GDM1 (cell line): ENCODE measurements around the gene BDKRB1.
"Not testable (repeated sequence)": the region's sequence is repeated elsewhere in the genome, so short reads cannot be mapped to it uniquely, and the experiment has no call there.

Source experiments
- DNase-seq: peaks from one replicate; lab custom pipeline; 2025; lab: John Stamatoyannopoulos, UW

BDKRB1 gene

DNA sequence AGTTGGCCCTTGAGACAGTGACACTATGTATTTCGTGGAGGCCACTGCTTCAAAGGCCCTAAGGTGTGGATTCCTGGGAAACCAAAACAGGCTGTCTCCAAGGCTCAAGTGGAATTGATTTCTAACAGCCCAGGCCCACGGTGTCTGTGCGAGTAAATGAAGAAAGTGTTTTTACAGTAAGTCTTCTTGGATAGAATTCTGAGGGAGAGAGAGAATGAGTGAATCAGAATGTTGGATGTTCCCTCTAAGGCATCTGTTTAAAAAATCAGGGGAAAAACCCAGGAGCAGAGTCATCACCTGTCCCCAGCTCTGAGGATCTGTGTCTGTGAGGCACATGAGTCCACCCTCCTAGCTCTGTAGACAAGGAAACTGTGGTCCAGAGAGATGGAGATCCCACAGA is 22.3 kb upstream of the BDKRB1 start:
- no peak for DNase-seq

DNA sequence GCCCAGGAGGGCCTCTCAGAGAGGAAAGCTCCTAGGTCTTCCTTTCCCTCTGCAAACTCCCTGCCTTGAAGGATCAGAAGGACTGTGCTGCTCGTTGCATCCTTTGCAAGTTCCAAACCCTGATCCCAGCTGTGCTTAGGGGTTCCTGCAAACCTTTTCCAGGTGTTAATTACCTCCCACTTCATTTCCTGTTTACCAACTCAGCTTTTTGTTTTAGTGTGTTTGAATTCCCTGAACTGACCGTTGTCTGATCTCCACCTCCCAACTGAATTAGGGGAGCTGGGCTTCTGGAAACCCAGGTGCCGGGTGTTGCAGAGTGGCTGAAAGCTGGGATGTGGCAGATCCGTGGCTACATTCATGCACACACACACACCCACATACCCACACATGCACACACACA is 20.6 kb upstream of the BDKRB1 start:
- DNase-seq = no peak

DNA sequence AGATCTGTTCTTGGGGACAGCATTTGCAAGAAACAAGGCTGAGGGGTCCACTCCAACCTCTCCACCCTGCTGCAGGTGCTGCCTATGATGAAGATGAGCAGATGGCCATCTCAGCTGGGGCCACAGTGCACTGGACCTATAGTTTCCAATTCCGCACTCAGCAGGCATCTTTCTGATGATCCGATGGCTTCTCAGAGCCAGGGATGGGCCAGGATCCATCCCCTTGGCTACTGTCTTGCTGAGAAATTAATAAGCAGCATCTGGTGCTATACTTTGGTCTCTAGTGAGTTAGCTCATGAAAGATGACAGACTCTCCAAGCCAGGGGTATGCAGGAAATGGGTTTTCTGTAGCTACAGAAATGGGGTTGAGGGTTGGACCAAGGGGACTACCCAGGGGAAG is 18.4 kb upstream of the BDKRB1 start:
- no peak for DNase-seq

DNA sequence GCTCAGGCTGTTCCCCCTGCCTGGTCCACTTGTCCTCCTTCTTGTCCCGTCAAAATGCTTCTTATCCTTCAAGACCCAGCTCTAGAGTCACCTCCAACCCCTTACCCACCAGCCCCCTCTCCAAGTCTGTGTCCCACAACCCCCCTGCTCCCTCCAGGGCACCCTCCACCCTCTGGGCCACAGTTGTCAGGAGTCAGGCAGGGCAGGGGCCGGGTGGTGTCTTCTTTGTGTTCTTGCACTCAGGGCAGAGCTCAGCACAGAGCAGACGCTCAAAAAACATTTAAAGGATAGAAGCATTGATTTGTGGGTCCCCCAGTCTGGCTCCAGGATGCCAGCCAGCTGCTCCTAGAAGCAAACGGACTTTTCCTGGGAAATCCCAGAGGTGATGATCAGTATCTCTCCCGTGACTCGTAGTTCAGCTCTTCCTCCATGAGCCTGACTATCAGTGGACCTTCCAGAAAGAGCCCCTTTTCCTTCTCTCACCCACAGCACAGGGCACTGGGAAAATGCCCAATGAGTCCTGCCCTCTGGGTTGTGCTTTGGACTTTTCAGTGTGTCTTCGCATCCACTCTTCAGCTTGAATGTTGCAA is 17.2 kb upstream of the BDKRB1 start:
- no peak for DNase-seq

- DNase-seq = no peak
Observed at GRCh38 chr14:96239711-96240141, 16.3 kb upstream of the BDKRB1 start.

- DNase-seq = no peak
Observed at GRCh38 chr14:96240641-96241040, 15.4 kb upstream of the BDKRB1 start.

DNA sequence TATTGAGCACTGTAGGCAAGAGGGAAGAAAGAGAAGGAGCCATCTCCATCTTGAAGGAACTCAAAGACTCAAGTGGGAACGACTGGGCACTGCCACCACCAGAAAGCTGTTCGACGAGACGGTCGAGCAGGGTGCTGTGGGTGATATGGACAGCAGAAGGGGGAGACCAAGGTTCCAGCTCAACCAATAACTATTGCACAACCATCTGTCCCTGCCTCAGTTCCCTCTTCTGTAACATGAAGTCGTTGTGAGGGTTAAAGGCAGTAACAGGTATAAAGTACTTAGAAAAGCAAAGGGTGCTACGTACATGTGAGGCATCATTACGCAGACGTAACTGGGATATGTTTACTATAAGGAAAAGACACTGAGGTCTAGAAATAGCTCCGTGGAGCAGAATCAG is 13.9 kb upstream of the BDKRB1 start:
- DNase-seq = no peak

GRCh38 chr14:96243785-96244184 is 12.2 kb upstream of the BDKRB1 start:
- no peak for DNase-seq

- not testable (repeated sequence) for DNase-seq
Observed at GRCh38 chr14:96245074-96245473, 10.9 kb upstream of the BDKRB1 start.

- no peak for DNase-seq
Observed at GRCh38 chr14:96245710-96246538, 10.1 kb upstream of the BDKRB1 start.

DNA sequence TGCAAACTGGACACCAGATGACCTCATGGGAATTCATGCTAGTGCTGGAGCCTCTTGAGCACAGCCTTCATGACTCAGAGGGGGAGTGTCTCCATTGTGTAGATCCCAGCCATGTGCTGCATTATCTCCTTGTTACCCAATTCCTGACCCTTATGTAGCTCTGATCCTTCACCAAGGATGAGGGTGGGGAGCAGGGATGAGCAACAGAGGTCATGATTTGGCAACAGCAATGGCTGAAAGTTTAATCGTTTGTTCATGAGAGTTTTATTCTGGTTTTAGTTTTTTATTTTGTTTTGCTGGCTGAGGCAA is 9.5 kb upstream of the BDKRB1 start:
- DNase-seq = no peak

- no peak for DNase-seq
Observed at GRCh38 chr14:96247031-96247430, 9.0 kb upstream of the BDKRB1 start.

DNA sequence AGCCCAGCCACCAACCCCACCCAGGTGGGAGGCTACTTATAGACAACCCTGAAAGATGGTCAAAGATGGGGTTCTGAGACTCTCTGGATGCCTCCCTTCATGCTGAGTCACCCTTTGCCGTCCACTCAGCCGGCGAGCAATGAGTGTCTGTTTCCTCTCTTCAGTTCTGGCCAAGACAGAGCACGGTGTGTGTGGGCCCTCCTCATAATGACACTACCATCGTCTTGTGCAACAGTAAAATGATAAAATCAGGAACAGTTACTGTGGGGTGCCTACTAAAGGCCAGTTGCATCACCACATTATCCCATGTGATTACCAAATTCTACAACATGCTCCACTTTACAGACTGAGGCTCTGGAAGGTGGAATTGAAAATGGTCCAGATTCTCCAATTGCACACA is 7.0 kb upstream of the BDKRB1 start:
- no peak for DNase-seq

GRCh38 chr14:96250485-96250884 is 5.5 kb upstream of the BDKRB1 start:
- DNase-seq = no peak

DNA sequence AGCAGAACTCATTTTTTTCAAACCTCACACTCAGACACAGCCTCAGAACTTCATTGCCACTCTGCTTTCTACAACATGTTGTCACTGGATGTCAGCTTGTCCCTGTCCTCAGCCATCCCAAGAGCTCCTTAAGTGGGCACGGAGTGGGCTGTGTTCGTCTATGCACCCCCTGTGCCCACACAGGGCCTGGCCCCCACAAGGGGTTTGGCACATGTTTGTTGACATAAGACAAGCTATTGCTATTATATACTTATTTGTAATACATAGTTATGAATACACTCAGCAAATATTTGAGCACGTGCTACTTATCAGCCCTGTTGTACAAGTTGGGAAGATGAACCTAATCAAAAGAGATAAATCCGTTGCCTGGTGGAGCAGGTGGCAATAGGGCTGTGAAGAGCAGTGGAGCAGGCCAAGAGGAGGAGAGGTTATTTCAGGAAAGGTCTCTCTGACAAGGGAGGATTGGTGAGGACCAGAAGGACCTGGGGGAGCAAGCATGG is 4.3 kb upstream of the BDKRB1 start:
- no peak for DNase-seq

DNA sequence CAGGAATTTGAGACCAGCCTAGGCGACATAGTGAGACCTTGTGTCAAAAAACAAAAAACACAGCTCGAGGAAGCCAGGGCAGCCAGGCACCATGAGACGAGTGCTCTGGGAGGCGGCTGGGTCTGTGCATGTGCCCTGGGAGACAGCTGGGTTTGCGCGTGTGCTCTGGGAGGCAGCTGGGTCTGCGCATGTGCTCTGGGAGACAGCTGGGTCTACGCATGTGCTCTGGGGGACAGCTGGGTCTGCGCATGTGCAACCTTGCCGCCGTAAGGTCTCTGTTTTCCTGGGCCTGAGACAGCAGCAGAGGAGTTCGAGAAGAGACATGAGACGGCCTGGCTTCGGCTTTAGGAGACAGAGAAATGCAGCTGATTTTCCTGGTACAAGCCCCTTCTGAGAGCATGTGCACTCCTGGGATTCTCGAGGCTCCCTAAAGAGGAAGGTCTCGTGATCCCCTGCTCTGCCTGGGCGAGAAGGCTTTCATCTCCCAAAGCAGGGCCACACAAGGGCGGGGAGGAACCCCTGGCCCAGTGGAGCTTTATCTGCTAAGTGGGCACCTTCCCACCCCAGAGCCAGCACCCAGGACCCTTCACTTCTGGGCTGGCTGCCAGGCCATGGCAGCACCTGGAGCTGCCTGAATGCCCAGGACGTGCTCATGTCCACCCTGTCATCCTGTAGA is 3.5 kb upstream of the BDKRB1 start:
- DNase-seq = no peak

GRCh38 chr14:96252999-96253539 is 2.9 kb upstream of the BDKRB1 start:
- DNase-seq = no peak

DNA sequence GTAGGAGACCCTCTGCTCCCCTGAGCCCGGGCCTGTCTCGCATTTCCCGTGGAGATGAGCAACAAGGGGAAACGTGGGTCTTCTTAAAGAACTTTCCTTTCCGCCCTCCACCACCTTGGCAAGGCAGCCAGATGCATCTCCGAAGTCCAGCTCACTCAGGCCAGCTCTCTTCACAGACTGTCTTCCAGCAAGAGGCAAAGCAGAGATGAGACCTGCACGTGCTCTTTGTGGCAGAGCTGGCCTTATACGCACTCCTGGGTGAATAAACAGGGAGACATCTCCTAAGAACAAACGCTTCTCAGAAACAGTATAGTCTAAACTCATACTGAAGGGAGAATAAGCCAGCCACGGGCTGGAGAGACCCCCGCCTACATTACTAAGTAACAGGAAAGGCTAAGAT is 1.3 kb upstream of the BDKRB1 start:
- DNase-seq = no peak

DNA sequence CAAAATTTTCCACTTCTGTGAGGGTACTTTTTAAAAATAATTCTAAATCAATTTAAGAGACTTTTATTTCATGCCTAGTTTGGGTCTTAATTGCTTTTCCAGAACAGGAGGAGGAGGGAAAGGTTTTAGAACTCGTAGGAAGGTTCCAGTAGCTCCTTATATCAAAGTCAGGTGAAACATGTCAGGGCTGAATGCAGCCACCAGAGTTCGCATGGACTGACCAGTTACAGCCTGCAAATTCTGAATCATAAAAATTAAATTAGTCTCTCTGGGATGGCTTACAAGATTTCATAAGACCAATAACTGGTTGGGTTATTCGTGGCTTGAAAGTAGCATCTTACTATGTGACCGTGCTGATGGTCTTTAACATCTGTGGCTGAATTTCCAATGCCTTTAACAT is 397 bp downstream of the BDKRB1 start:
- no peak for DNase-seq

- no peak for DNase-seq
Observed at GRCh38 chr14:96257056-96257455, 1.0 kb downstream of the BDKRB1 start.

- no peak for DNase-seq
Observed at GRCh38 chr14:96257900-96258299, 1.9 kb downstream of the BDKRB1 start.

DNA sequence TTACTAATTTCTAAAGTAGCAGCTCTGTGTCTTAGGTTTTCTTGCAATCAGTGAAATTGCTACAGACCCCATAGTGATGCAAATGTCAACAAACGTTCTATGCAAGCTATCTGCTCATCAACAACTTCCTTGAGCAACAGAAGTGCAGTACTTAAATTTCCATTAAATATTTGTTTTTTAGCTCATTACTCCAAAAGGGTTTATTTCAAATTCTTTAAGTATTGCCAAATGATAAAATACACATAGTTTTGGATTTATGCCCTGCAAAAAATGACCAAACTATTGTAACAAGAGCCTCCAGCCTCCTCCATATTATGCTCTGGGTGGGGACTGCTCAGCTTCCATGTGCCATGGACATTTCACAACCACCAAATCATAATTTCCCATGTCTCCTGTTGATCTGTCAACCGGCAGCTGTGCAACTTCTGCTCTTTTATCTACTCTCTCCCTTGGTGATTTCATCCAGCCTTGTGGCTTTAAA is 4.4 kb downstream of the BDKRB1 start:
- DNase-seq = no peak

DNA sequence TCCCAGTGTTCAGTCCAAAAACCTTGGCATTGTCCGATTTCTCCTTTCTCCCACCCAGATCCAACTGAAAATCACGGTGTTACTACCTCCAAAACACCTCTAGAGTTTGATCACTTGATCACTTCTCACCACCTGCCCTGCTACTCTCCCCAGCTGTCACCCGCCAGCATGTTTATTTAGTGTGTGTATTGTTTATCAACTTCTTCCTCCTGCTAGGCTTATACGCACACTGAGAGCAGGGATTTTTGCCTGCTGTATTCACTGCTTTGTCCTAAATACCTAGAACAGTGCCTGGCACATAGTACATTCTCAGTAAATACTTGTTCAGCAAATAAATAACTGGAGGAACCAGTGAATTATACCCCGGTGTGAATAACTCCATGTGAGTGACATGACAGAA is 5.0 kb downstream of the BDKRB1 start:
- no peak for DNase-seq
